ENCODE measurements around the gene CACNA1F.

DNA sequence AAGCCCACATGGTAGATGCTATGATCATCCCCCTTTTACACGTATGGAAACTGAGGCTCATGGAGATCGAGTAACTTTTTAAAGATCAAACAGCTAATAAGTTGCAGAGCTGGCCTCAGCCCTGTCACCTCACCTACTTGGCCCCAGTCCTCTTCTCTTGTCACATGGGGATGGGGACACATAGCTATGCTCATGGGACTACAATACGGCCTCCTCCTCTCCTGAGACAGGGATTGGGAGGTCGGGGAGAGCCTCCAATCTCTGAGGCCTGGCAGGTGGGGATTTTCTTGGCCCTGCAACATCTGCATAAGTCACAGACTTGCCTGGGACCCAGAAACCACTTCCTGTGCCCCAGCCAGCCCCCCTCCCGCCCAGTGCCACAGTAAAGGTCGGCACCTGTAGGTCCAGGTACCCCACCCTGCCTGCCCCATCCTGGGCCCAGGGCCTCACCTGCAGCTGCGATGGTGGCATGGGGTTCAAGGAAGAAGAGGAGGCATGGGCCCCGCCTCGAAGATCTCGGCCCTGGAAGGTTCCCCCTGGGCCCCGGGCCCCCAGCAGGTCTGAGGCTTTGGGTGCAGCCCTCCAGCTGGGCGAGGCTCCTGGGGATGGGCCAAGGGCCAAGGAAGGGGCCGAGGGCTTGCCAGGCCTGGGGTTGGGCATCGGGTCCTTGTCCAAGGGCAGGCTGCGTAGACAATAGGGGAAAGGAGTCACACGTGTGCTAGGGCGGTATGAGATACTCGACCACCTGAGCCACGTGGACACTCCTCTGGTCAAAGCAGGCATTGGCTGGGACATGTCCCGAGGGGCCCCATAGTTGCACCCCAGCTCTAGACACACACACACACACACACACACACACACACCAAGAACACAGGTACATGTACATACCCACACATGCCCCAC, 25.0 kb upstream of the CACNA1F start:
- TF ChIP-seq, protein P1, sequence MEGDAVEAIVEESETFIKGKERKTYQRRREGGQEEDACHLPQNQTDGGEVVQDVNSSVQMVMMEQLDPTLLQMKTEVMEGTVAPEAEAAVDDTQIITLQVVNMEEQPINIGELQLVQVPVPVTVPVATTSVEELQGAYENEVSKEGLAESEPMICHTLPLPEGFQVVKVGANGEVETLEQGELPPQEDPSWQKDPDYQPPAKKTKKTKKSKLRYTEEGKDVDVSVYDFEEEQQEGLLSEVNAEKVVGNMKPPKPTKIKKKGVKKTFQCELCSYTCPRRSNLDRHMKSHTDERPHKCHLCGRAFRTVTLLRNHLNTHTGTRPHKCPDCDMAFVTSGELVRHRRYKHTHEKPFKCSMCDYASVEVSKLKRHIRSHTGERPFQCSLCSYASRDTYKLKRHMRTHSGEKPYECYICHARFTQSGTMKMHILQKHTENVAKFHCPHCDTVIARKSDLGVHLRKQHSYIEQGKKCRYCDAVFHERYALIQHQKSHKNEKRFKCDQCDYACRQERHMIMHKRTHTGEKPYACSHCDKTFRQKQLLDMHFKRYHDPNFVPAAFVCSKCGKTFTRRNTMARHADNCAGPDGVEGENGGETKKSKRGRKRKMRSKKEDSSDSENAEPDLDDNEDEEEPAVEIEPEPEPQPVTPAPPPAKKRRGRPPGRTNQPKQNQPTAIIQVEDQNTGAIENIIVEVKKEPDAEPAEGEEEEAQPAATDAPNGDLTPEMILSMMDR (conservative IDR thresholded peaks at IDR 0.05; ENCODE audit: low read depth, low read length) = no peak
- TF ChIP-seq EZH2phosphoT487 (IDR thresholded peaks at IDR 0.05; ENCODE audit: borderline replicate concordance, low read length) = no peak
- TF ChIP-seq EZH2 (IDR thresholded peaks at IDR 0.05; ENCODE audit: low read length, unreplicated experiment) = no peak
